Stimulated activated CD4-positive, alpha-beta T cell treated with anti-CD3 and anti-CD28 coated beads, Interleukin-1b, Interleukin-23, amount 100 ng/mL, for 4 hours (primary cell): ENCODE results near the gene RAB3IL1.
"Not testable (repeated sequence)": the region's sequence is repeated elsewhere in the genome, so short reads cannot be mapped to it uniquely, and the experiment has no call there.

Experiments used
- DNase-seq, 2 donors: peaks; one replicate each; pipeline ENCODE4 v3.0.0-alpha.2; 2020; ENCODE audit warnings: low read depth in 2 of 2

The RAB3IL1 gene

GRCh38 chr11:61917334-61918109 is at the start of gene RAB3IL1:
Gene RAB3IL1 (minus strand): TSS chr11:61917566. CDS start chr11:61917367, 199 bp downstream.
- DNase-seq, result no peak

- DNase-seq, result no peak
Observed at GRCh38 chr11:61966734-61967115, 49.4 kb upstream of the RAB3IL1 start.

DNA sequence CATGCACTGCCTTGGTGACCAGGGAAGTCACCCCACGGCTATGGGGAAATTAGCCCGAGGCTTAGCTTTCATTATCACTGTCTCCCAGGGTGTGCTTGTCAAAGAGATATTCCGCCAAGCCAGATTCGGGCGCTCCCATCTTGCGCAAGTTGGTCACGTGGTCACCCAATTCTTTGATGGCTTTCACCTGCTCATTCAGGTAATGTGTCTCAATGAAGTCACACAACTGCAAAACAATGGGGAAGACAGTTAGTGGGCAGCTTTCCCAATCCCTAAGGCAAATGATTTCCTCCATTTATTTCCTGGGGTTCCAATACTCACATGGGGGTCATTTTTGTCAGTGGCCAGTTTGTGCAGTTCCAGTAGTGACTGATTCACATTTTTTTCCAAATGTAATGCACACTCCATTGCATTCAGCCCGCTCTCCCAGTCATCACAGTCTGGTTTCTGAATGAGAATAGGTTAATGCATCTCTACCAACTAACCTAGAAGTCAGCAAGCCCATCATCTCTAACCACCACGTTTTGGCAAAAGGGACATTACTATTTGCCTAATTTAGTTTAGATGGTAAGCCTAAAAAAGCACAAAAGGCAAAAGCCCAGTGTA is 47.4 kb upstream of the RAB3IL1 start:
- DNase-seq, result not testable (repeated sequence)

DNA sequence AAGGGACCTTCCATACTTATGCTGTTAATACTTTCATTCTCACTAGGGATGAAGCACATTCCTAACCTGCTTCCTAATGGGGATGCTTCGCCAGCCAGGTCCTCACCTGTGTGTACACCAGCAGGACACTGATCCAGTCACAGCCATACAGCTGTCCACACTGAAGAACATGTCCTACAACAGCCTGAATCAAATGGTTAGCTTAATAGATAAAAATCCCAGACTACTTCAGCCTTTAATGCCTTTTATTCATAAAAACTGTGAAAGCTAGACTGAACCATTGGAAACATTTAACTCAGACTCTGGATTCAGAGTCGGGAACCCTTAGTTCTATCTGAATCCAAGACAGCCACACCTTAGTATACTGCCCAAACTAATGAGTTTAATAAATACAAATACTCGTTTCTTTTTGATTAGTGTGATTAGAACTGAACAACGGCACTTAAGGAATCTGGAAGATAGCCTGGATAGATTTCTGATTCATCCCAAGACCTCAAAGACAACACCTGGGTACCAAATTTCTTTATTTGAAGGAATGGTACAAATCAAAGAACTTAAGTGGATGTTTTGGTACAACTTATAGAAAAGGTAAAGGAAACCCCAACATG is 46.8 kb upstream of the RAB3IL1 start:
- DNase-seq, result no peak

- no peak for DNase-seq
Observed at GRCh38 chr11:61963282-61964057, 46.1 kb upstream of the RAB3IL1 start.

GRCh38 chr11:61963016-61963281 is 45.6 kb upstream of the RAB3IL1 start:
- DNase-seq, result no peak

GRCh38 chr11:61962213-61963015 is 45.0 kb upstream of the RAB3IL1 start:
- no peak for DNase-seq

- no peak for DNase-seq
Observed at GRCh38 chr11:61961570-61962212, 44.3 kb upstream of the RAB3IL1 start.

DNA sequence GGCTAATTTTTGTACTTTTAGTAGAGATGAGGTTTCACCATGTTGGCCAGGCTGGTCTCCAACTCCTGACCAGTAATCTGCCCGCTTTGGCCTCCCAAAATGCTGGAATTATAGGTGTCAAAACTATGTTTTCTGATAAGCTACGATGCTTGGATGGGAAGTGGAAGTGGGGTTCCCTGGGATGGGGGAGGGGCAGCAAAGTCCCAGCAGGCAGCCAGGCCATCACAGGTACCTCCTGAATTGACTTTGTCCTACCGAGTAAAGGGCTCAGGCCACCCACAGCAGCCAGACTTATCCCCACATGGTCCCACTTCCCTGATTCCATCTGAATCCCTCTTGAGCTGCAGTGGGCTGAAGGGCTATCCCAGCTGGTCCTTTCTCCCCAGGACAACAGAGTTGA is 43.2 kb upstream of the RAB3IL1 start:
- DNase-seq, result no peak

GRCh38 chr11:61959678-61960077 is 42.3 kb upstream of the RAB3IL1 start:
- no peak for DNase-seq

GRCh38 chr11:61959114-61959513 is 41.7 kb upstream of the RAB3IL1 start:
- no peak for DNase-seq

DNA sequence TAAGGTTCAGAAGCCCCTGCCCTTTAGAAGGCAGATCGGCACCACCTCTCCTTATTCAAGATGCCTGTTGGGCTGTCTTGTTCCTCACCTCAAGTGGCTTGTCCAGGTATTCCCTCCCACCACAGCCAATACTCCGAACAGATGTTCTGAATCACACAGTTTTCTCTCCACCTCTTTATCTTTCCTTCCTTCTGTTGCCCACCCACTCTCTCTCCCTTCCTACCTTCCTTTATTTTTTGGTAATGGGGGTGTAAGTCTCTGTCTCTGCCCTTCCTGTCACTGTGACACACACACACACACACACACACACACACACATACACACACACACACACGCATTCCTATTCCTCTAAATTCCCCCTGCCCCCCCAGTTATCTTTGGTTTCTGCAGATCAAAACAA is 41.2 kb upstream of the RAB3IL1 start:
- DNase-seq, result no peak

GRCh38 chr11:61957021-61957770 is 39.8 kb upstream of the RAB3IL1 start:
- no peak for DNase-seq

GRCh38 chr11:61956191-61957020 is 39.0 kb upstream of the RAB3IL1 start:
- DNase-seq, result no peak

DNA sequence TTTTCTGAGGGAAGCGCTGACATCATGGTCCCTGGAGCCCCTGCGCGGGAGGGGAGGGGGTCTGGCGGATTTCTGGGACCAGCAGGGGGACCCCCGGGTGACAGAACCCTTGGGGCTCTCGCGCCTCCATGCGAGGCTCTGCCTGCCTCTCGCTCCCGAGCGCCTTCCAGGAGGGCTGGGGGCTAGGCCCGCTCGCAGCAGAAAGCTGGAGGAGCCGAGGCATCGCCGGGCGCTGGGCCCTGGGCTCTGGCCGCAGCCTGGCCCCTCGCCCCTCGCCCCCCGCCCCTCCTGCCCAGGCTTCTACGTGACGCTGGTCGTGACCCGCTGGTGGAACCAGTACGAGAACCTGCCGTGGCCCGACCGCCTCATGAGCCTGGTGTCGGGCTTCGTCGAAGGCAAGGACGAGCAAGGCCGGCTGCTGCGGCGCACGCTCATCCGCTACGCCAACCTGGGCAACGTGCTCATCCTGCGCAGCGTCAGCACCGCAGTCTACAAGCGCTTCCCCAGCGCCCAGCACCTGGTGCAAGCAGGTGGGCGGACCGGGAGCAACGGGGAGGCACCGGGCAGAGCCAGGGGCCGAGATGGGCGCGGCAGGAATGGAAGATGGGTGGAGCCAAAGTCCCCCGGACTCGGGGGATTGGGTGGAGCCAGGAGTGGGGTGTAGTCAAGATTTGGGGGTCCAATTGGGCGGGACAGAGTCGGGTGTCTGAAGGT is 38.2 kb upstream of the RAB3IL1 start:
- peak in 1 of 2 donors; percentile 9 for DNase-seq

- DNase-seq, result no peak
Observed at GRCh38 chr11:61954851-61955421, 37.6 kb upstream of the RAB3IL1 start.

GRCh38 chr11:61954106-61954850 is 36.9 kb upstream of the RAB3IL1 start:
- DNase-seq, result no peak

DNA sequence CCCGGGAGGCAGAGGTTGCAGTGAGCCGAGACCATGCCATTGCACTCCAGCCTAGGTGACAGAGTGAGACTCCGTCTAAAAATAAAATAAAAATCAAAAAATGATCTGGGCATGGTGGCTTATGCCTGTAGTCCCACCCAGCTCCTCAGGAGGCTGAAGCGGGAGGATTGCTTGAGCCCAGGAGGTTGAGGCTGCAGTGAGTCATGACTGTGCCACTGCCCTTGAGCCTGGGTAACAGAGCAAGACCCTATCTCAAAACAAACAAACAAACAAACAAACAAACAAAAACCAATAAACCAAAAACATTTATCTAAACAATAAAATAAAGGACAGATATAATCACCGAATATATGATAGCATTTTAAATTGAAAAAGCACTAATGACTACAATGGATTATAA is 36.3 kb upstream of the RAB3IL1 start:
- not testable (repeated sequence) for DNase-seq
